ENCODE measurements around the gene SPECC1. TPM values are rescaled to one million over a fixed set of nuclear protein-coding genes. Genes with fewer than 3 reads are reported as not detected.

The SPECC1 gene
- total and polyA plus RNA-seq, 9 of the 15 experiments (the other 6 are each of a cell fraction or from before 2014, with no cell fraction given), result 2.4 to 19.6 (median 14.7) TPM

- no TSS peak for BruUV-seq (replicated peaks)
- Histone ChIP-seq H4K20me1 (replicated peaks; ENCODE audit: control insufficient read depth, insufficient read depth, low read length) (no peaks in the 10 kb centered on the region), H3K9me3 (replicated peaks; ENCODE audit: control insufficient read depth, insufficient read depth, low read depth, low read length) (no peaks in the 10 kb centered on the region), H3K4me1 (replicated peaks in 1 of 2; ENCODE audit: control insufficient read depth in 2 of 2, insufficient read depth in 2 of 2, low read length in 2 of 2) (peaks cover 0 to 5% of the 10 kb centered on the region in 2 experiments; a peak in 2 of 5 replicates), H3K27me3 (ENCODE audit: control insufficient read depth in 2 of 2, insufficient read depth in 2 of 2, low read length in 2 of 2) (no peaks in the 10 kb centered on the region), H3K9ac (ENCODE audit: insufficient read depth in 1 of 2, low read depth in 2 of 2, low read length in 2 of 2) (no peak overlapping the region), H3K4me2 (ENCODE audit: insufficient read depth, low read length) (no peak overlapping the region), H3K36me3 (ENCODE audit: control insufficient read depth, insufficient read depth, low read length) (no peaks in the 10 kb centered on the region), H3K79me2 (ENCODE audit: control insufficient read depth, insufficient read depth, low read length) (no peaks in the 10 kb centered on the region), H2AFZ (ENCODE audit: low read depth, low read length) (no peak overlapping the region), H3K4me3 (no peak overlapping the region), H3K27ac (ENCODE audit: extremely low read depth, low read depth, low read length) (no peak overlapping the region), H3K9me1 (ENCODE audit: control insufficient read depth, insufficient read depth, low read length) (no peaks in the 10 kb centered on the region)
- 77% methylated on average over 2 of the region's 2 CpGs for WGBS (ENCODE audit: insufficient coverage, low coverage, missing lambda C conversion rate)
- ATAC-seq (no peak), FAIRE-seq (no peak), DNase-seq (ENCODE audit: extremely low read depth in 1 of 4, low spot score in 3 of 4) (no peak)
- ChIA-PET CTCF (ENCODE audit: low intra/inter-chr PET ratio) (no interaction called here), POLR2A (no interaction called here)
- in situ Hi-C loops (cut with MboI), result no loop called here
- intact Hi-C loops (cut with micrococcal nuclease), result no loop called here
- no peak for TF ChIP-seq HNRNPK (IDR thresholded peaks at IDR 0.05; ENCODE audit: low read depth, low read length, poor library complexity, severe bottlenecking)
- no peak for TF ChIP-seq MAFG (tag; conservative IDR thresholded peaks at IDR 0.05)
- no peak for TF ChIP-seq DLX4 (CRISPR knock-in tag; IDR thresholded peaks at IDR 0.05)
- no peak for TF ChIP-seq ZC3H4 (CRISPR knock-in tag; IDR thresholded peaks at IDR 0.05; ENCODE audit: borderline replicate concordance)
- TF ChIP-seq ASH1L (IDR thresholded peaks at IDR 0.05; ENCODE audit: borderline replicate concordance, low read depth, partially characterized antibody), result no peak
- no peak for TF ChIP-seq SFPQ (IDR thresholded peaks at IDR 0.05; ENCODE audit: low read depth, low read length)
- no peak for TF ChIP-seq IRF2 (CRISPR knock-in tag; IDR thresholded peaks at IDR 0.05)
- TF ChIP-seq RBM14 (IDR thresholded peaks at IDR 0.05; ENCODE audit: borderline replicate concordance, insufficient read depth, low read depth, low read length), result no peak
- no peak for TF ChIP-seq HIVEP1 (CRISPR knock-in tag; IDR thresholded peaks at IDR 0.05)
- TF ChIP-seq EHMT2 (IDR thresholded peaks at IDR 0.05), result no peak
- TF ChIP-seq ZBTB11 (CRISPR knock-in tag; IDR thresholded peaks at IDR 0.05), result no peak
- no peak for TF ChIP-seq NR4A1 (CRISPR knock-in tag; IDR thresholded peaks at IDR 0.05)
- TF ChIP-seq NR4A1 (tag; IDR thresholded peaks at IDR 0.05), result no peak
- TF ChIP-seq ZNF175 (CRISPR knock-in tag; IDR thresholded peaks at IDR 0.05; ENCODE audit: low read depth), result no peak
- TF ChIP-seq MED1 (CRISPR knock-in tag; IDR thresholded peaks at IDR 0.05; ENCODE audit: borderline replicate concordance), result no peak
These were observed 266.5 kb downstream of the SPECC1 start for GRCh38 chr17:20275653-20276052.
